B cell (primary cell): ENCODE results near the gene PANK2.

Source experiments
- CTCF ChIP-seq: fragments of 200-600 bp; IDR thresholded peaks from one replicate; pipeline ENCODE4 v1.8.0; 2022; ENCODE audit warnings: antibody characterized with exemption, mild to moderate bottlenecking
- EZH2 ChIP-seq: IDR thresholded peaks from 2 replicates; pipeline ENCODE4 v1.6.1; 2012; ENCODE audit warnings: borderline replicate concordance, low read depth, mild to moderate bottlenecking, moderate library complexity, low read length; ENCODE audit not compliant: insufficient read depth, poor library complexity, severe bottlenecking

GRCh38 chr20:3910853-3911252 is 21.7 kb downstream of the PANK2 start:
- TF ChIP-seq EZH2 (no peak), CTCF (no peak)
